HEK293T (cell line): ENCODE measurements around the gene APP.

ENCODE experiments used
- BHLHE40 ChIP-seq: fragments of 450-650 bp; IDR thresholded peaks from 2 replicates; pipeline ENCODE4 v1.6.1; 2016; ENCODE audit warnings: mild to moderate bottlenecking, moderate library complexity, borderline replicate concordance
- CTBP1 ChIP-seq: fragments of 450-650 bp; IDR thresholded peaks from 2 replicates; pipeline ENCODE4 v1.6.1; 2016; ENCODE audit warnings: borderline replicate concordance
- ELF4 ChIP-seq: fragments of 450-650 bp; IDR thresholded peaks from 2 replicates; pipeline ENCODE4 v1.6.1; 2017; ENCODE audit warnings: antibody characterized with exemption
- FOXA1 ChIP-seq: fragments of 450-650 bp; IDR thresholded peaks from 2 replicates; pipeline ENCODE4 v1.6.1; 2016; ENCODE audit warnings: mild to moderate bottlenecking
- FOXK2 ChIP-seq: fragments of 450-650 bp; IDR thresholded peaks from 2 replicates; pipeline ENCODE4 v1.6.1; 2016; ENCODE audit warnings: mild to moderate bottlenecking
- FOXM1 ChIP-seq: fragments of 450-650 bp; IDR thresholded peaks from 2 replicates; pipeline ENCODE4 v1.6.1; 2017; ENCODE audit warnings: mild to moderate bottlenecking, borderline replicate concordance
- HDGF ChIP-seq: fragments of 450-650 bp; IDR thresholded peaks from 2 replicates; pipeline ENCODE4 v1.6.1; 2017; ENCODE audit warnings: antibody characterized with exemption, borderline replicate concordance
- LEF1 ChIP-seq: fragments of 450-650 bp; IDR thresholded peaks from 2 replicates; pipeline ENCODE4 v1.6.1; 2017; ENCODE audit warnings: mild to moderate bottlenecking, borderline replicate concordance
- PKNOX1 ChIP-seq: fragments of 450-650 bp; IDR thresholded peaks from 2 replicates; pipeline ENCODE4 v1.6.1; 2016
- SP1 ChIP-seq: fragments of 450-650 bp; IDR thresholded peaks from 2 replicates; pipeline ENCODE4 v1.6.1; 2017
- SUZ12 ChIP-seq: fragments of 450-650 bp; IDR thresholded peaks from 2 replicates; pipeline ENCODE4 v1.6.1; 2016; ENCODE audit warnings: mild to moderate bottlenecking
- TARDBP ChIP-seq: fragments of 450-650 bp; IDR thresholded peaks from 2 replicates; pipeline ENCODE4 v1.6.1; 2016
- ZNF384 ChIP-seq: fragments of 450-650 bp; IDR thresholded peaks from 2 replicates; pipeline ENCODE4 v1.6.1; 2016

GRCh38 chr21:25997788-25998611, 172.6 kb downstream of the APP start:
- TF ChIP-seq LEF1 (no peak), ZNF384 (no peak), ELF4 (no peak), TARDBP (no peak), SP1 (no peak), SUZ12 (no peak), FOXA1 (no peak), PKNOX1 (no peak), BHLHE40 (no peak), CTBP1 (no peak), FOXK2 (no peak), FOXM1 (no peak), HDGF (no peak)
